Measurements from ENCODE around the gene TLR4.

TLR4 gene

DNA sequence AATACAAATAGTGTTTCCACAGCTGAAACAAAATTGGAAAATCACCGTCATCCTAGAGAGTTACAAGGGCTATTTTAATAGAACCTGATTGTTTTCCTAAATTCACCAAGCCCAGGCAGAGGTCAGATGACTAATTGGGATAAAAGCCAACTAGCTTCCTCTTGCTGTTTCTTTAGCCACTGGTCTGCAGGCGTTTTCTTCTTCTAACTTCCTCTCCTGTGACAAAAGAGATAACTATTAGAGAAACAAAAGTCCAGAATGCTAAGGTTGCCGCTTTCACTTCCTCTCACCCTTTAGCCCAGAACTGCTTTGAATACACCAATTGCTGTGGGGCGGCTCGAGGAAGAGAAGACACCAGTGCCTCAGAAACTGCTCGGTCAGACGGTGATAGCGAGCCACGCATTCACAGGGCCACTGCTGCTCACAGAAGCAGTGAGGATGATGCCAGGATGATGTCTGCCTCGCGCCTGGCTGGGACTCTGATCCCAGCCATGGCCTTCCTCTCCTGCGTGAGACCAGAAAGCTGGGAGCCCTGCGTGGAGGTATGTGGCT, at the start of gene TLR4:
TSS of gene TLR4 (plus strand) at position 380 of the 552 bp plus-strand sequence. CDS start at position 450, 70 bp downstream.
- peak; percentile 86 for DNase-seq (ENCODE audit: low spot score)

DNA sequence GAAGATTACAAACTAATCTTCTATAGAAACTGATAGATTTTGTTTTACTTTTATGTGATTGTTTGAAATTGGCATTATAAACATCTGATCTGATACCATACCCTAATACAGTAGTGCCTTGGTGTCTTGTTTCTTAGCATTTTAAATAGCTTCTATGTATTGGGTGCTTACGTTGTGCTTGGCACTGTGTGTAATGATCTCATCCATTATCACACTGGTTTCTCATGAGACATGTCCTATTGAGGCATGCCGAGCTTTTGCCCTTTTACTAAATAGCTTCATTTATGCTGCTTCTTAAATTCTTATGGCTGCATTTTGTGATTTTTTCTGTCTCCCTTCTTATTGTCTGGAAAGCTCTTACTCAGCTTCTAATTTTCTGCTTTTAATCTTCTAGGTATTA, 48.2 kb upstream of the TLR4 start:
- DNase-seq (ENCODE audit: low spot score), result peak; percentile 88

GRCh38 chr9:117662651-117663050, 41.6 kb upstream of the TLR4 start:
- no peak for DNase-seq (ENCODE audit: low spot score)

DNA sequence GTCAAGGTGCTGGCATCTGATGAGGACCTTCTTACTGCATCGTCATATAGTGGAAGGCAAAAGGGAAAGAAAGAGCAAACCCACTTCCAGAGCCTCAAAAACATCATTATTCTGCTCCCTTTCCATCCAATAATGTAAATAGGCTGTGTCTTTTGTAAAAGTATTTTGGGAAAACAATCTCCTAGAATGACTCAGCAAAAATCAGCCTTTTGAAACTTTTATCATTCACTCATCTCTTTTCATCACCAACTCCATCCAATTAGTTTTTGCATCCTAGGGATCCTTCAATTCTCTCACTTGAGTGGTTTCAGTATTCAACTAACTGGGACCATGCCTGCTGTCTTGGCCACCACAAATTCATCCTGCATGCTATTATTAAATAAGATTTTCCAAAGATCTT, 39.8 kb upstream of the TLR4 start:
- no peak for DNase-seq (ENCODE audit: low spot score)

DNA sequence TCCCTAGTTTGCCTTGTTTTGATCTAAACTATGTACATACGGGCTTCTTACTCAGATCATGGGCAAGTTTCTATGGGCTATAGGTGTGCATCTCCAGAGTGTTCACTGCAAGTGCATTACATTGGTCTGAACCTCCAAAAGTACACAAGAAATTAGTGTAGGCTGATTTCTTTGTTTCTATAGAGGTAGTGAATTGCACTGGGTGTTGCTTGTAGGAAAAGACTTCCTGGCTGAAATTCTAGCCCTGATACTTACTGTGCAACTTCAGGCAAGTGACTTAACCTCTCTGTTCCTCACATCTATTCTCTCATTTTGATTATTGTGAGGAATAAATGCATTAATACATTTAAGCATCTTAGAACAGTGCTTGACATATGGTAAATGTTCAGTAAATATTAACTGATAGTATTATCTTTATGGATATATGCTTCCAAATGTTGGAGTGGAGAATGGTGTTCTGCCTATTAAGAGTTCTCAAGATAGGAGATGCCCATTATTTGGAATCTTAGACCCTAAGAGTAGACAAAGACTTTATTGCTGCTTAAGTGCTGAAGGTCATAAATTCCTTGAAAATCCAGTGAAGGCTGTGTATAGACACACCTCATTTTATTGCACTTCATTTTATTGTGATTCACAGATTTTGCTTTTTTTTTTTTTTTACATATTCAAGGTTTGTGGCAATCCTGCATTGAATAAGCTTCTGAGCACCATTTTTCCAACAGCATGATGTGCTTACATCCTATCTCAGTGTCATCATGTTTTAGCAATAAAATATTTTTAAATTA, 38.4 kb upstream of the TLR4 start:
- no peak for DNase-seq (ENCODE audit: low spot score)

DNA sequence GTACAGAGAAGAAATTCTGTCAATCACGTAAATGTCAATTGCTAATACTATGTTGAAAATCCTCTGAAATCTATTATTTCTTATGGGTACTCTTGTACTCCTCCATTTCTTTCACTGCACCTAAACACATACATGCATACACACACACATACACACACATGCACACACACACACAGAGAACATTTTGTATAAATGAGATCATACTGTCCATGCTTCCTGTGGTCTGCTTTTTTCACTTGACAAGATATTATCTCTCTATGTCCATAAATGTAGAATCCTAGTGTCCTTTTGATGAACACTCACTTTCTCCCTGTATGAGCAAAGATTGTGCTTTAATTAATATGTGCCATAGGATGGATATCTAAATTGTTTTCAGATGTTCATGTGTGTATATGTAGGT, 32.7 kb upstream of the TLR4 start:
- DNase-seq (ENCODE audit: low spot score), result no peak

DNA sequence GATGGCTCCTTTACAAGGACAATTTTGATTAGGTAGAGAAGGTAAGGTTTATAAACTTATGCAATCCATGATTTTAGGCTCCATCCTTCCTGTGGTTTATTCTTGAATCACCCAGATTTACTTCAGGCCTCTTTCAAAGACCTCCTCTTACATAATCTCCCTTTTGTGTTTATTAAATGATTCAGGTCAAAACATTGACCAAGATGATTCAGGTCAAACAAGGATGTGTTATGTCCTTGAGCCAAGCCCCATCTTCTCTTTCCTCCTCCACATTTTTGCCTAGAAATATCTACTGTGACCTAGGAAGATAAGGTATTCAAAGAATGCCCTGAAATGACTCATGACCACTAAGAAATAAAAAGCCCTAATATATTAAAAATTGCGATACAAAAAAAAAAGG, 31.8 kb upstream of the TLR4 start:
- no peak for DNase-seq (ENCODE audit: low spot score)

- DNase-seq (ENCODE audit: low spot score), result no peak
Measured at GRCh38 chr9:117677572-117677971, 26.6 kb upstream of the TLR4 start.

DNA sequence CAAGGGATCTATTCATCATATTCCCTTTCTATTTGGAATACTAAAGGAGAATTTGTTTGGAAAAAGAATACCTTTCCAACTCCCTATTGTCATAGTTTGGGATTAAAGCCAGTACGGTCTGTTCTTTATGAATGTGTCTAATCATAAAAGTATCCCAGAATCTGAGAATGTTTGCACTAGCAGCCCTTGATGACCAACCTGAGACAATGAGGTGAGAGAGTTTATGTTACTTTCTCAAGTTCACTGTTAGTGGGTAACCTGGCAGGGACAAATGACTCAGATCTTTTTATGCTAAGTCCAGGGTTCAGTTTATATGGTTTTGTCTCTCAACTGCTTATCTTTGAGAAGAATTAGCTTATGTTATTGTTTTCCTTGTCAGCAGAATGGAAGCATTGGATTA, 25.3 kb upstream of the TLR4 start:
- no peak for DNase-seq (ENCODE audit: low spot score)

GRCh38 chr9:117679416-117679815, 24.8 kb upstream of the TLR4 start:
- no peak for DNase-seq (ENCODE audit: low spot score)

GRCh38 chr9:117681888-117682287, 22.3 kb upstream of the TLR4 start:
- DNase-seq (ENCODE audit: low spot score), result no peak

GRCh38 chr9:117682955-117683710, 21.1 kb upstream of the TLR4 start:
- no peak for DNase-seq (ENCODE audit: low spot score)

DNA sequence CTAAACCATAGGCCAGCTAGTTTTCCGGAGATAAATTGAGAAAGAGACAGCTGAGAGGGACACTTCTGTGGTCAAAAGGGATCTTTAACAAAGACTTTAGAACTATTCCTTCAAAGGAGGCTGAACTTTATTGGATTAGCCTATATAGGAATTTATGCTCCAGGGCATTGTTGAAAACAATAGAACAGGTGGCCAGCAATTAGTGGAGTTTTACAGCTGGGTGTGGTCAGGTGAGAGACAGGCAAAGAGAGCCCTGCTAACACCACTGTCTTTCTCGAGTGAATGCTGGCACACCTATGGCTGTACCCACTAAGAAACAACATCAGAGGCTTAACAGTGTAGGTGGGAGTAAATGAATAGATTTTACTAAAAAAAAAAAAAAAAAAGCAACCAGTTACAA, 16.7 kb upstream of the TLR4 start:
- no peak for DNase-seq (ENCODE audit: low spot score)

GRCh38 chr9:117691367-117691766, 12.8 kb upstream of the TLR4 start:
- no peak for DNase-seq (ENCODE audit: low spot score)

- DNase-seq (ENCODE audit: low spot score), result no peak
Measured at GRCh38 chr9:117696154-117696553, 8.0 kb upstream of the TLR4 start.

GRCh38 chr9:117697046-117697445, 7.2 kb upstream of the TLR4 start:
- no peak for DNase-seq (ENCODE audit: low spot score)

DNA sequence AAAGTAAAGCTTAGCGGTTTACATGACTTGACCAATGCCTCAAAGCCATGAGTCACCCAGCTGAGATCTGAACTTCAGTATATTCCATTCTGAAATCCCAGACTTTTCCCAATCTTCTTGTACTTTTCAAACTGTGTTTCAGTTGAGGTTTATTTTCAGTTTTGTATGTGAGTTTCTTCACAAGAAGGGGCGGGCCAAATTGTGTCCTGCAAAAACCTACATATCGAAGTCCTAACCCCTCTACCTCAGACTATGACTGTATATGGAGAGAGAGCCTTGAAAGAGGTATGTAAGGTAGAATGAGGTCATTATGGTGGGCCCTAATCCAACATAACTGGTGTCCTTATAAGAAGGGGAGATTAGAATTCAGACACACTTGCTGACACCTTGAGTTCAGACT, 666 bp upstream of the TLR4 start:
- no peak for DNase-seq (ENCODE audit: low spot score)

DNA sequence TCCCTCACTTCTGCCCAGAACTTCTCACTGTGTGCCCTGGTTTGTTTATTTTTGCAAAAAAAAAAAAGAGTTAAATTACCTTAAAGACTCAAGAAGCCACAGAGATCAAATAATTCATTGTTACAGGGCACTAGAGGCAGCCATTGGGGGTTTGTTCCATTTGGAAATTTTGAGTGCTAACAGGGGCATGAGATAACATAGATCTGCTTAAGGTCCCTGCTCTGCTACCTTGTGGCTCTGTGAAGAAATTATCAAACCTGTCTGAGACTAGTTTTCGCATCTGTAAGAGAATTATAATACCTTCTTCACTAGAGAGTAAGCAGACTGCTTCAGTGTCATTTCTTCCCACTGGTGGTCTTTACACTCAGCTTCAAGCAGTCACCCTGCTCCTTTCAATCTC, 394 bp downstream of the TLR4 start:
- no peak for DNase-seq (ENCODE audit: low spot score)

- no peak for DNase-seq (ENCODE audit: low spot score)
Measured at GRCh38 chr9:117705386-117705785, 1.2 kb downstream of the TLR4 start.

GRCh38 chr9:117706421-117707116, 2.4 kb downstream of the TLR4 start:
- no peak for DNase-seq (ENCODE audit: low spot score)

DNA sequence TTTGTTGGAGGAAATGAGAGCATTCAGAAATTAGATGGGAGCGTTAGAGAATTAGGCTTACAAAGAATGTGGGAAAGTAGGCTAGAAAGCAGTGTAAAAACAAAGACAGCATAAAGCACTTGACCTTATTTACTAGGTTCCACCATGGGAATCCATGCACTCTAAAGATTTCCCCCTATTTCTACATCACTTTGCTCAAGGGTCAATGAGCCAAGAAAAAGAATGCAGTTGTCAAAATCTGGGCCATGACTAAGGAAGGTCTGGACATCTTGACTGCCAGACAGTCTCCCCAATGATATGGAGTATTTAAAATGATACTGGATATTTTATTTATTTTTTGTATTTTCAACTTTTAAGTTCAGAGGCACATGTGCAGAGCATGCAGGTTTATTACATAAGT, 3.4 kb downstream of the TLR4 start:
- DNase-seq (ENCODE audit: low spot score), result no peak

- no peak for DNase-seq (ENCODE audit: low spot score)
Measured at GRCh38 chr9:117709936-117710335, 5.7 kb downstream of the TLR4 start.

GRCh38 chr9:117714282-117714681, 10.1 kb downstream of the TLR4 start:
- DNase-seq (ENCODE audit: low spot score), result no peak

Data from globus pallidus (tissue), 1 donor.